RCC 7860 (cell line): ENCODE results near the gene TOMT.

ENCODE experiments used
- DNase-seq: peaks from one replicate; pipeline ENCODE4 v3.0.0-alpha.2; 2015; ENCODE audit warnings: low spot score
- FAIRE-seq: peaks from 2 replicates; lab custom pipeline; 2012; peaks lifted over from hg19 to GRCh38; lab: Jason Lieb, UNC

TOMT gene

GRCh38 chr11:72105888-72106287, at the start of gene TOMT:
Gene TOMT (plus strand): TSS chr11:72105924. CDS start chr11:72105952, 28 bp downstream.
- FAIRE-seq = no peak

GRCh38 chr11:72058416-72059034, 47.2 kb upstream of the TOMT start:
- no peak for FAIRE-seq
- no peak for DNase-seq

More at GRCh38 chr11:72105888-72106287, at the start of gene TOMT:
- no peak for DNase-seq

GRCh38 chr11:72061739-72062396, 43.9 kb upstream of the TOMT start:
- DNase-seq (no peak), FAIRE-seq (no peak)

GRCh38 chr11:72066855-72067254, 38.9 kb upstream of the TOMT start:
- FAIRE-seq (no peak), DNase-seq (no peak)

GRCh38 chr11:72067266-72067665, 38.5 kb upstream of the TOMT start:
- FAIRE-seq (no peak), DNase-seq (no peak)

- no peak for DNase-seq
- FAIRE-seq = no peak
Measured at GRCh38 chr11:72067676-72068075, 38.0 kb upstream of the TOMT start.

- FAIRE-seq (no peak), DNase-seq (no peak)
Measured at GRCh38 chr11:72069200-72069599, 36.5 kb upstream of the TOMT start.

GRCh38 chr11:72069787-72070251, 35.9 kb upstream of the TOMT start:
- FAIRE-seq (peak; percentile 86), DNase-seq (peak; percentile 83)

GRCh38 chr11:72070491-72070890, 35.2 kb upstream of the TOMT start:
- DNase-seq = peak; percentile 17
- FAIRE-seq = no peak

GRCh38 chr11:72072348-72072747, 33.4 kb upstream of the TOMT start:
- DNase-seq = peak; percentile 62
- no peak for FAIRE-seq

- DNase-seq (no peak), FAIRE-seq (no peak)
Measured at GRCh38 chr11:72075109-72075508, 30.6 kb upstream of the TOMT start.

GRCh38 chr11:72075756-72076155, 30.0 kb upstream of the TOMT start:
- DNase-seq (no peak), FAIRE-seq (no peak)

- FAIRE-seq = no peak
Measured at GRCh38 chr11:72078477-72078876, 27.2 kb upstream of the TOMT start.

GRCh38 chr11:72079819-72080325, 25.9 kb upstream of the TOMT start:
- FAIRE-seq = no peak
- DNase-seq = no peak

More at GRCh38 chr11:72078477-72078876, 27.2 kb upstream of the TOMT start:
- DNase-seq = no peak

- DNase-seq = peak; percentile 99
- FAIRE-seq = peak; percentile 92
Measured at GRCh38 chr11:72080326-72081183, 25.2 kb upstream of the TOMT start, which contains the start of the genes LRRC51 and NUMA1. Gene LRRC51 (plus strand): TSS chr11:72080850. CDS start chr11:72089084, 8,234 bp downstream. Gene NUMA1 (minus strand): TSS chr11:72080542. CDS start chr11:72035943, 44,599 bp downstream.

GRCh38 chr11:72081184-72081644, 24.5 kb upstream of the TOMT start:
- no peak for FAIRE-seq
- DNase-seq = no peak

- DNase-seq (no peak), FAIRE-seq (no peak)
Measured at GRCh38 chr11:72081821-72082453, 23.8 kb upstream of the TOMT start.

- no peak for FAIRE-seq
- no peak for DNase-seq
Measured at GRCh38 chr11:72083414-72083813, 22.3 kb upstream of the TOMT start.

GRCh38 chr11:72084076-72084475, 21.6 kb upstream of the TOMT start:
- DNase-seq (no peak), FAIRE-seq (no peak)

- no peak for FAIRE-seq
- DNase-seq = no peak
Measured at GRCh38 chr11:72084965-72085364, 20.8 kb upstream of the TOMT start.
